ENCODE measurements around the gene ZDHHC22.

ZDHHC22 gene

GRCh38 chr14:77123381-77124325, 17.9 kb downstream of the ZDHHC22 start:
- in situ Hi-C loops (cut with HindIII; ENCODE audit: low sequenced_read_pairs) = no loop called here
- no peak overlapping the region for H3K4me3 ChIP-seq (ENCODE audit: low read depth, low read length)
- no peak for TF ChIP-seq CTCF (IDR thresholded peaks at IDR 0.05; ENCODE audit: low read depth, low read length, missing control alignments)
- no peak for DNase-seq (ENCODE audit: low read depth)

GRCh38 chr14:77122526-77123125, 19.0 kb downstream of the ZDHHC22 start:
- DNase-seq (ENCODE audit: low read depth) = no peak
- in situ Hi-C loops (cut with HindIII; ENCODE audit: low sequenced_read_pairs) = no loop called here
- TF ChIP-seq CTCF (IDR thresholded peaks at IDR 0.05; ENCODE audit: low read depth, low read length, missing control alignments) = no peak
- no peak overlapping the region for H3K4me3 ChIP-seq (ENCODE audit: low read depth, low read length)

GRCh38 chr14:77120771-77121743, 20.5 kb downstream of the ZDHHC22 start:
- no peak overlapping the region for H3K4me3 ChIP-seq (ENCODE audit: low read depth, low read length)
- TF ChIP-seq CTCF (IDR thresholded peaks at IDR 0.05; ENCODE audit: low read depth, low read length, missing control alignments) = no peak
- in situ Hi-C loops (cut with HindIII; ENCODE audit: low sequenced_read_pairs) = no loop called here
- no peak for DNase-seq (ENCODE audit: low read depth)

- DNase-seq (ENCODE audit: low read depth) = no peak
- no peak overlapping the region for H3K4me3 ChIP-seq (ENCODE audit: low read depth, low read length)
- no peak for TF ChIP-seq CTCF (IDR thresholded peaks at IDR 0.05; ENCODE audit: low read depth, low read length, missing control alignments)
- in situ Hi-C loops (cut with HindIII; ENCODE audit: low sequenced_read_pairs) = no loop called here
Measured at GRCh38 chr14:77119851-77120250, 21.7 kb downstream of the ZDHHC22 start.

- in situ Hi-C loops (cut with HindIII; ENCODE audit: low sequenced_read_pairs) = no loop called here
- no peak overlapping the region for H3K4me3 ChIP-seq (ENCODE audit: low read depth, low read length)
- no peak for DNase-seq (ENCODE audit: low read depth)
- TF ChIP-seq CTCF (IDR thresholded peaks at IDR 0.05; ENCODE audit: low read depth, low read length, missing control alignments) = no peak
Measured at GRCh38 chr14:77116172-77116817, 25.3 kb downstream of the ZDHHC22 start.
